Measurements from ENCODE around the gene STX19.
"Not testable (repeated sequence)": the region's sequence is repeated elsewhere in the genome, so short reads cannot be mapped to it uniquely, and the experiment has no call there.

The STX19 gene

DNA sequence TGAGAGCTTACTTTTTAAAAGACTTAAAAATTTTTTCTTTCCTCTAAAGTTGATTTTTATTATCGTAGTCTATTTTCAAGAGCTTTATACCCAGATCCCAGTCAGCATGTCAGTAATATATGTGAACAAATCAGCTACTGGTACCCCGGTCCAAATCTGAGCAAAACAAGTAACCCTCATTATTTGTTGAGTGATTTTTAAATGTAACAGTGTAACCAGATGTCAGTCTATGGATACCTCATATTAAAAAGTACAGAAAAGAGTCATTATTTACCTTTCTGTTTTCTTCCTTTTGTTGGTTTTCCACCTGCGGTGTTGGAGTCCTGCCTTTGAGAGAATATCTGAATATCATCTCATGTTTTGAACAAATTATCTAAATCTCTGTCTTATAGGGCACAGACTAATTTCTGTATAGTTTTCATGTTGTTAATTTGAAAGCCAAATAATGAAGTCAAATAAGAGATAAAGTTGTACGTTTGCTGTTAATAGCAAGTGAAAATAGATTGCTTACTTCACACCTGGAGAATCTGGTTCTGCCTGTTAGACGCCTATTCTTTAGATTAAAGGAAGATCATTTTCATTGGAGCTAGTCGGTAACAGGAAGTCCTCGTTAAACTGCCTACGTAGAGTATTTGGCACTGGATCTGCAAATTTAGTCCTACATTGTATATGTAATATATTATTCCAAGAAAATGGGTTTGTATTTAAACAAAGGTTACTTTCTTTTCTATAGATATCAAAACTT is at the start of gene STX19:
Gene STX19 (minus strand): TSS at position 505 of the 745 bp plus-strand sequence. CDS start 13,328 bp downstream, outside the sequence.
- DNase-seq = no peak

DNA sequence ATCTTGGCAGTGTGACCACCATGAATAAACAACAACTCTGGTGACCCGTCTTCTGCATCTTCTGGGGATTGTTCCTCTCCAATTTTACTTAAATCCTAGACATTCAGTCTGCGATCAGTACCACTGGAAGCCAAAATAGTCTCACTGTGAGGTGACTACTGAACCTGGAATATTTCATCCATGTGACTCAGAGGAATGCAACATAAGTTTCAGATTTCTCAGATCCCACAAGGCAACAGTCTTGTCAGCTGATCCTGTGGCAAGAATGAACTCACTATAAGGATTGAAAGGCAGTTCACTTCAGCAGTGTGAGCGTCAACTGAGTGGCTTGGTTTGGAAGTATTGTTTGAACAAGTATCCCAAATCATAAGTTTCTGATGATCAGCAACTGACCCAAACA is 47.7 kb upstream of the STX19 start:
- no peak for DNase-seq

DNA sequence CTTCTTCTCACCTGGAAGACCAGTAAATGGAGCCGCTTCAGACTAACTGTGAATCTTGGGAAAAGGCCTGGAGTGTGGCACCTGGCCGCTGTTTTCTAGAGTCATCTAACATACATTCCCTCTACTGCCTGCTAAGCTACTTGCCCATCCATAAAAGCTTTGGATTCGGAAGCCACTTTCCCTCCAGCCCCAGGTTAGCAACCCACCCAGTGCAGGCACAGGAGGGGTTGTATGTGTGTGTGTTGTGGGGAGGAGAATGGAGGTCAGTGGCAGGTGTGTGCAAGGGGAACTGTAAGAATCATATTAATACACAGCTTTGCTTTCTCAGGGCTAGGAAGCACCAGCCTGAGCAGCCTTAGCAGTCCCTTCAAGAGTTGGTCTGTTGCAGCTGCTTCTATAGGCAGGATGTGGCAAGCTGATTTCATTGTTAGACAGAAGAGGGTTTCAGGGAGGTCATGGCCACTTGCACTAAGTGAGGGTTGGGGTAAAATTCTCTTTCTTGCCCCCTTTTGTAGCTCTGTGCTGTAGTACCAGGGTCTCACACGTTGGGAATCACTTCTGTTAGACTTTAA is 43.4 kb upstream of the STX19 start:
- DNase-seq = no peak

DNA sequence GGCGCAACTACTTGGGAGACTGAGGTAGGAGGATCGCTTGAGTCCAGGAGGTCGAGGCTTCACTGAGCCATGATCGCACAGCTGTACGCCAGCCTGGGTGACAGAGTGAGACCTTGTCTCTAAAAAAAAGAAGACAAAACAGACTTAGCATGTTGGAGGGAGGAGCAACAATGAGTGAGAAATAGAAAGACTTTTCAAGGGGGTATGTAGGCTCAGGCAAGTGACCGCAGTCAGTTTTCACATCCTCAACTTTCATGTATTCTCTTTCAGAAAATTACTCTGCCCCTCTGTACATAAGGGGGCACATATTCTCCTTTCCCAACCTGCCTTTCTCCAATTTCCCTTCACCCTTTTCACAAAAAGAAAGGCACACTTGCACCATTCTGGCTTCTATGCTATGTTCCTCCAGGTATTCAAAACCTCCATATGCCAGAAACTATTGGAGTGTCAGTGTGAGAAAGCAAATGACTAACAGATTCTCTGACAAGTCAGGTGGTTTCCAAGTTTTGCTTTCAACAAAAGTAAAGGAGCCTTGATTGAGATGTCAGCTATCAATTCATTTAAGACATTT is 42.0 kb upstream of the STX19 start:
- DNase-seq = no peak

DNA sequence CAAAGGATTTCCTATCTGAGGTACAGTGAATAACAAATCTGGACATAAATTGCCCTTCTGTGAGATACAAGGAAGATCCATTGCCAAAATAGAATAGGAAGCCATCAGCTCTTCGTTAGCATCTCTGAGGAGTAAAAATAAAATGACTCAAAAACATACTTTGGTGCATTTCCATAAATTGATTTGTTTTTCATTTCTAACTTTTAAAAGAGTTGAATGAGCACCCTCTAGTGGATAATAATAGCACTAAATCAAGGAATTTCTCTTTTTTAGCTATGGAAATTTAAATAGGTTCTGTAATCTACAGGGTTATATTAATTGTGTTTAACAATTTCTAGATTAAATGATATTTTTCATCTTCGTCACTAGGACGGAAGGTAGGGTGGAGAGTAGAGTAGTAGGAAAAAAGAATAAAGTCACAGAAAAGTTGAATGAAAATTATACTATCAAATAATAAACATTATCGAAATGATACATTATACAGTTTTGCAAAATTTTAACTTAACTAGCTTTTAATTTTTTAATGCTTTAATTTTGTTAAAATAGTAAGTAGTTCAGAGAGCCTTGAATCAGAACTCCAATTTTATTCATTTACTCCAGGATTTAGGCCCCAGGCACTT is 40.9 kb upstream of the STX19 start:
- no peak for DNase-seq

- DNase-seq = no peak
Measured at GRCh38 chr3:94066506-94067500, 38.4 kb upstream of the STX19 start.

GRCh38 chr3:94065819-94066480 is 37.6 kb upstream of the STX19 start:
- no peak for DNase-seq

DNA sequence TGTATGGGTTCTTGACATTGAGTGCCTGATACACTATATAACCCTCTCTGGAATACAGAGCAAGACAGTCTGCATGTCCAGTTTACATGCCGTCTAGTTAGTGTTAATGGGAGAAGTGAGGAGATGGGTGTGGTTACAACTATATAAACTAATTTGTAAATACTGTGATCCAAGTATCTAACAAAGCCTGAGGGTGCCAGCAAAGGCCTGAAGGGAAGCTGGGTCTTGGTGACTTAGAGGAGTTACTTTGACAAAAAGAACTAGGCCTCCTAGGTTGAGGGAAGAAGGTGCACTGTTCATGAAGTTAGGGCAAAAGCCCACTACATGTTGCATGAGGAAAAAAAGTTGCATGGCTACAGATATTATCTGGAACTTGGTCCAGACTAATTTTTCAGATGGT is 36.7 kb upstream of the STX19 start:
- DNase-seq = no peak

GRCh38 chr3:94064243-94064860 is 36.0 kb upstream of the STX19 start:
- no peak for DNase-seq

- no peak for DNase-seq
Measured at GRCh38 chr3:94063496-94064119, 35.2 kb upstream of the STX19 start.

DNA sequence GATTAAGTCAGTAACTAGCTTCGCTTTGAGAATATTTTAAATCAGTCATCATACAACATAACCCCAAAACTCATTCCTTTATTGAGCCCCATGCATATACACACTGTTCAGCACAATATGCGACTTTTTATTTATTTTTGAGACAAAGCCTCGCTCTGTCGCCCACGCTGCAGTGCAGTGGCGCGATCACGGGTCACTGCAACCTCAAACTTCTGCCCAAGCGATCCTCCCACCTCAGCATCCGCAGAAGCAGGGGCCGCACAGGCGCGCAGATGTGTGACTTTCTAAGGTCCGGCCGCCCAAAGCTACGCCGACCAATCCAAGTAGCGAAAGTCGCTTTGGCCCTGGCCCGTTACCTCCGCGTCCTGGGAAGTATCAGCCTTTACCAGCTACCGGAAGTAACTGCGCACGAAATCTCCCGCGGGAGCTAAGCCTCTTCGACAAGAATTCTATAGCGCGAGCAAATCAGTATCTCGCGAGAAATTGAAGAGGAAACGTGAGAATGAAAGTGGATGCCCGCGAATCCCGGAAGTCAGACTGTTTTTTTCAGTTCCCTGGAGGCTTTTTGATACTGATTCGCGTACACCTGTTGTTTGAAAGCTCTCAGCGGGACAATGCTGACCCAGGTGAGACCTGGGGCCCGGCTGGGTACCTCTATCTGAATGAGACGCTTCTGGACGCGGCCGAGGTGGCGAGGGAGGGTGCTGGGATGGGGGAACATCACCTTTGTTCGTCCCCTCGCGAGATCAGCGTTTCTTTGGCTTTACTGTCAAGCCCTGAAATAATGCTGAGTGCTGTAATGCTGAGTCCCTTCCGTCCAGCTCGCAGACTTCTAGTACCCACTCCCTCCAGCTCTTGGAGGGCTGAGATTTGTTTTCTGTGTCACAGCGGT is 34.4 kb upstream of the STX19 start, which contains the start of the genes DHFR2 and NSUN3:
Gene DHFR2 (minus strand): TSS at position 404 of the 892 bp plus-strand sequence. CDS start 1,405 bp downstream, outside the sequence.
Gene NSUN3 (plus strand): TSS at position 549 of the 892 bp plus-strand sequence. CDS start 66 bp downstream, at position 615.
- DNase-seq = peak; percentile 84

- DNase-seq = no peak
Measured at GRCh38 chr3:94061297-94061696, 32.9 kb upstream of the STX19 start.

- no peak for DNase-seq
Measured at GRCh38 chr3:94050546-94050945, 22.1 kb upstream of the STX19 start.

DNA sequence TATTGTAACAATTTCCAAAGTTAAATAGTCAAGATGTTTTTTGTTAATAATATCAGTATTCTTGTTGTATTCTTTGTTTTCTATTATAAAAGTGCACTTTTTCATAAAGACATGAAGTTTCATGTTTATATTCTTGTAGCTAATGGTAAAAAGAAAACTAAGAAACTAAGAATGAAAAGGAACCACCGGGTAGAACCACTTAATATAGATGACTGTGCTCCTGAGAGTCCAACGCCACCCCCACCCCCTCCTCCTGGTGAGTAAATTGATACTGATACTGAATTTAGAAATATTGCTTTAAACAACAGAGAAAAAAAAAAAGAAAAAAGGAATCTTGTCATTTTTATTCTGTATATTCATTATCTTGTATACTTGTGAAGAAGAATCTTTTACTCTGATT is 20.9 kb upstream of the STX19 start:
- no peak for DNase-seq

- no peak for DNase-seq
Measured at GRCh38 chr3:94046533-94046932, 18.1 kb upstream of the STX19 start.

GRCh38 chr3:94044100-94044936 is 15.9 kb upstream of the STX19 start:
- DNase-seq = not testable (repeated sequence)

- no peak for DNase-seq
Measured at GRCh38 chr3:94043285-94043684, 14.9 kb upstream of the STX19 start.

- DNase-seq = no peak
Measured at GRCh38 chr3:94036909-94037507, 8.6 kb upstream of the STX19 start.

Data from stimulated activated CD4-positive, alpha-beta T cell treated with anti-CD3 and anti-CD28 coated beads, Interleukin-1b, Interleukin-23, amount 100 ng/mL, for 48 hours (primary cell).